Measurements from ENCODE around the gene CCNYL1. TPM values are rescaled to one million over a fixed set of nuclear protein-coding genes. Genes with fewer than 3 reads are reported as not detected.
"Not testable (repeated sequence)": the region's sequence is repeated elsewhere in the genome, so short reads cannot be mapped to it uniquely, and the experiment has no call there.

The CCNYL1 gene
- total RNA-seq: 1 to 10 TPM; 4.8 to 5.7 TPM

DNA sequence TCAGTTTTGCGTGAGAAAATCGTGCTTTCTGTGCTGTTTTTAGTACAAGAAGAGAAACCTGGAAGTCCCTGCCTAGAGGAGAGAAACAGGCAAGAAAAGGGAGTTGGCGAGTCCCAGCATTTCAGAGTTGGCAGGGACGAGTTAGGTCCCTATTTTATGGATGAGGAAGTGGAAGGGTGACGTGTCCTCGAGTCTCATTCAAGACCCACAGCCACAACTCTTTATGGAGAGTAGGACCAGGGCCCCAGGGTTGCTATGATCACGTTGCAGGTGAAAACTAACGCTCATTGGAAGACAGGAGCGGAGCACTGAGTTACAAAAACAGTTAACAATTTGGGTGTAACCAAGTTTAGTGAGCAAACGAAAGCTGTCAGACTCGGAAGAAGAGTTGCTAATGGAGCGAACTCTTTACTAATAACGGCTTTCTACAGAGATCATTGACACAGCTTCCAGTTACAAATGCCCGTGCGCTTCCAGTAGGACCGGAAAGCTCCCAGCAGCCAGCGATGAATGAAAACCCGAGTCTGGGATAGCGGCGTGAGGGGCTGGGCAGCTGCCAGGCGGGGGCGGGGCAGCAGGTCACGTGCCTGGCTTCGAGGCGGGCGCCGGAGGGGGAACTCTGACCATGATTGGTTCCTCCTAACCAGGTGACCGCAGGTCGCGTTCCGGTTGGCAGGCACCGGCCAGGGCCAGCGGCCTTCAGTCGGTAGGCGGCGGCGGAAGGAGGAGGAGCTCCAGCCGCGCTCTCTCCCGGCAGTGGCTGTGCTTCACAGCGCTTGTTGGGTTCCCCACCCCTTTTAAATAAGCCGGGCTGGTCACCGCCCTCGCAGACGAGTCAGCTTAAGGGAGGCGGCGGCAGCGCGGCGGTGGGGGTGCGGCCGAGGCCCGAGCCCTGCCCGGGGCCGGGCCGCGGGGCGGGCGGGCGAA, at the start of gene CCNYL1:
Gene CCNYL1, plus strand, starts transcription at position 827 of the 927 bp plus-strand sequence. CDS start 257 bp downstream, outside the sequence.
- ChIA-PET CTCF (interaction anchor here (0.6 to 1.4 kb wide), 3 partner anchors 15 to 39 kb away, joined by 5 to 6 read pairs (median 5); no protein-coding TSS in a partner anchor), POLR2A (interaction anchor here (0.6 to 2.3 kb wide), 9 partner anchors 12 to 555 kb away, joined by 3 to 29 read pairs (median 3); partner anchors contain the start of genes CREB1, METTL21A, PIKFYVE and PLEKHM3)

GRCh38 chr2:207662203-207662602, 49.2 kb upstream of the CCNYL1 start:
- ChIA-PET CTCF (no interaction called here), POLR2A (no interaction called here)

DNA sequence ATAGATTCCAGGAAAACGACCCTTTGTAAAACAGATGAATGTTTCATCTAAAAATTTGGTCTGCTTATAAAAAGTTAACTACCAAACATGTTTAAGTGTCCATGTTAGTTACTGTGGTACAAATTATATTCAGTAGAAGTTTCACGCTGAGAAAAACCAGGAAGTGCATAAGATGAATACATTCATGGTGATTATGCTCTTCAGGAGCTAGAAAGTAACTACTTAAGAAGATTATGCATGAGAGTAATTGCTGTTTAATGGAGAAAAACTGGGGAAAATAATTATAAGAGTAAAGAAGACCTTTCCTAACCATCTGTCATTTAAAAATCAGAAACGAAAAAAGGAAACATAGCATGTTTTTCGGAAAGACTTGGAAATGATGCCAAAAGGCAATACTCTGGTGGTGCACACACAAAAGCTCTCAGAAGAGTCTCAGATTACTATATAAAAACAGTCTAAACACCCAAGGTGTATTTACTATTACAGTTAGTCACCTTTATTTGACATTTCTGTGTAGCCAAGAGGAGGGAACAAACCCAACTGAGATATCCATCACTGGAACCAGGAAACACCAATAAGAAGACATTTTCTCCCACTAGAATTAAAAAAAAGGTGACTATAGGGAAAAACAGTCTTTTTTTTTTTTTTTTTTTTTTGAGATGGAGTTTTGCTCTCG, 47.4 kb upstream of the CCNYL1 start:
- POLR2A ChIA-PET: no interaction called here
- CTCF ChIA-PET: no interaction called here

DNA sequence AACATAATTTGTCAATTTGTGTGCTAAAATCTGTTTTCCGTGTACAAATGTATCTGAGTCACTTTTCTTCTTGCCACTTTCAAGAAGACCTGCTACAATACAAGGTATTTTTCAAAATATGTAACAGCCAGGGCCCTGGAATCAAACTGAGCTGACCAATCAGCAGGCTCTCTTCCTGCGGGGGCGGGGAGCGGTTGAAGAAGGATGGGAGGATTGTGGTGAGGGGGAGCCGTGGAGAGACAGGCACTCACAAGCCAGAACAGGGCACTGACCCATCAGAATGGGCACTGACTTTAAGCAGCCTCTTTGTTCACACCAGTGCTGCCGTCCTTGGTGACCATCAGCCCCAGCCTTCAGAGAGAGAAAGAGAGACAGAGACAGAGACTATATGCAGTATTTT, 40.6 kb upstream of the CCNYL1 start:
- ChIA-PET CTCF (no interaction called here), POLR2A (no interaction called here)

DNA sequence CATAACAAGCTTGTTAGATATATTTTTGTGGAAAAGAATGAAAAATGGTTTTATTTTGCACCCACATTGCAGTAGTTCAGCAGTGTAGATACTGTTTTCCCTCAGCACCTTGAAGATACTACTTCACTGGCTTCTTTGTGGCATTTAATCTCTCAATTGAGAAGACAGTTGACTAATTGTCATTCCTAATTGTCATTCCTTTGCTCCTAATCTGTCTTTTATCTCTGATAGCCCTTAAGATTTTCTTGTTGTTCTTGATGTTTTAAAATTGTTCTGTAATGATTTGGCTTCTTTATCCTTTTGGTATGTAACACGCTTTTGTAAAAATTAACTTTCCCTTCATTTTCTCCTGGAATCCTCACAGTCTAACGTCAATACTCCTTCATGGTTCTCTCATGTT, 38.0 kb upstream of the CCNYL1 start:
- ChIA-PET CTCF (no interaction called here), POLR2A (no interaction called here)

DNA sequence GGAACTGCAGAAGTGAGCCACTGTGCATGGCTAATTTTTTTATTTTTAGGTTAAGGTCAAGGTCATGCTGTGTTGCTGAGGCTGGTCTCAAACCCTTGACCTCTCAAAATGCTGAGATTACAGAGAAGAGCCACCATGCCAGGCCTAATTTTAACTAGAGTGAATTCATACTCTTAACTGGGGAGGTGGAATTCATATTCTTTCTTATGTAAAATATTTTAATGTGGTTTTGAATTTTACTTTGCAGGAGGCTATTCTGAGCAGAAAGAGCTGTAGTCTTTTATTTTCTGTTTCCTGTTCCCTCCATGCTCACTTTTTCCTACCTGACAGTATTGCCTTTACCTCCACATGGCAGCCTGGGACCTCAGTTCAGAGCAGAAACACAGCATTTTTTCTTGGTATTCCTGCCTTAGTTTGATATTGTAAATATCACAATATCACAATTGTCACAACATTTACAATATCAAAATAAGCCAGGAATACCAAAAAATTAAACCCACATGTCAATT, 37.1 kb upstream of the CCNYL1 start:
- CTCF ChIA-PET: no interaction called here
- POLR2A ChIA-PET: no interaction called here

- ChIA-PET CTCF (no interaction called here), POLR2A (no interaction called here)
Observed at GRCh38 chr2:207674826-207675225, 36.6 kb upstream of the CCNYL1 start.

DNA sequence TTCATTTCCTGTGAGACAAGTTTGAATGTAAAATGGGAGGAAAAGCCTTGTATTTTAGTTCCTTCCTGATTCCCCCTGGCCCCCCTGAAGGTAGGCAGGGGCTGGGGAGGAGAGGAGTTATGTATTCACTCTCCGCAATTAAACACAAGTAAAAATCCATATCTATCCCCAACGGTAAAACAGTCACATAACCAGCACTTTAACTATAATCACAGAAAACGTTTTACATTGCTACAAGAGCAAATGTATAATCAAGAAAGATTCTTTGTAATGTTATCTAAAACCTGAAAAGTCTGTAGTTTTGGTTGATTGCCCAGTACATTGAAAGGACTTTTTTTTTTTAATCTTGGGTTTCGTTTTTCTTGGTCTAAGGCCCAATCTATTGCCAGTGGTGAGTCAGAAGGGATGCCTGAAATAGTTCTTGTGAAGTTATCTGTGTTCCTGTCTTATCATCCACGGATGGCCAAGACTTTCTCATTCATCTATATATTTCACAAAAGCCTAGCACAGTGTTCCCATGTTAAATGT, 34.5 kb upstream of the CCNYL1 start:
- POLR2A ChIA-PET: no interaction called here
- CTCF ChIA-PET: no interaction called here

GRCh38 chr2:207681431-207681830, 30.0 kb upstream of the CCNYL1 start:
- ChIA-PET POLR2A (no interaction called here), CTCF (no interaction called here)

- POLR2A ChIA-PET: interaction anchor here (0.6 kb wide), 1 partner anchor 57 kb away, joined by 3 read pairs; no protein-coding TSS in a partner anchor
- CTCF ChIA-PET: interaction anchor here (0.7 kb wide), 1 partner anchor 24 kb away, joined by 3 read pairs; no protein-coding TSS in a partner anchor
Observed at GRCh38 chr2:207682557-207682956, 28.9 kb upstream of the CCNYL1 start.

DNA sequence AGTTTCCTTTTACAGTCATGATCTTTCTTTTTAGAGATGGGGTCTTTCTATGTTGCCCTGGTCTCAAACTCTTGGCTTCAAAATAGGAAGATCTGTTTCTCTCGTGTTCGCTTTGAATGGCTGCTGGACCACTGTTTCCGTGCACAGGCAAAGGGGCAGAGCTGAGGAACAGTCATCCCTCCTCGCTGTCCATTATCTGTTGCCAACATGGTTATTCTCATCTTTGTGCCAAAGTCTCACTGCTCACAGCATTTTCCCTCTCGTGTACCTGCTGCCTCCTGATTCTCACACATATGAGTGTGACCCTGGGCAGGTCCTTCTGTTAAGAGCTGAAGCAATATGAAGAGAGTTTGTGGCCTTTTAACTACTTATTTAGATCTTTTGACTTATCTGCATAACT, 28.0 kb upstream of the CCNYL1 start:
- POLR2A ChIA-PET: no interaction called here
- CTCF ChIA-PET: no interaction called here

DNA sequence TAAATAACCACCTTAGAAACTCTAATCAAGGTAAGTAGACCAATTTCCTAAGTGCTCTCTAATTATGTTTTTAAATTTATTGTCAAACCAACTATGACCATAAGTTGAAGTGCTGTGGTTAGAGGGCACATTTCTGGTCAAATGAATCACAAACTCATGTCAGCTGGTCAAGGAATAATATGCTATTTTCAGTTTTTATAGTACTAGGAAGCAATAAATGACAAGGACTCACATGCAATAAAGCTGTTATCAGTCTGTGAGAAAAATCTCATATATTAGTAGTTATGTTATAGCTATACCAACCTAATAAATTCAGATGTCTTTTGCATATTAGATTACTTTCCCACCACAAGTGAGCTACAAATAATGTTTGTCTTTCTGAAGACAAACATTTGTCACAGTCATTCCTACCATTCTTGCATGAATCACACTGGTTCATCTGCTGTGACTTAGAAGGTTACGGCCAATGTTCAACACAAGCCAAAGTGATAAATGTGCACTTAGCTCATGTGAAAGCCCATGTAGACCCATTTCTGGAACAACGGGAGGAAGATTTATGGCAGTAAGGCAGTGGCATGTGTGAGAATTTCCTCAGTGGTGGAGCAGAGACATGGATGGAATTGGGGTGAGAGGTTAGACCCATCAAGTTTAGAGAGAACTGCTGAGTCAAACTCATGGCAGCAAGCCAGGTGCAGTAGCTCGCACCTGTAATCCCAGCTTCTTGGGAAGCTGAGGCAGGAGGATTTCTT, 27.4 kb upstream of the CCNYL1 start:
- CTCF ChIA-PET: interaction anchor here (0.5 kb wide), 1 partner anchor 36 kb away, joined by 3 read pairs; no protein-coding TSS in a partner anchor

DNA sequence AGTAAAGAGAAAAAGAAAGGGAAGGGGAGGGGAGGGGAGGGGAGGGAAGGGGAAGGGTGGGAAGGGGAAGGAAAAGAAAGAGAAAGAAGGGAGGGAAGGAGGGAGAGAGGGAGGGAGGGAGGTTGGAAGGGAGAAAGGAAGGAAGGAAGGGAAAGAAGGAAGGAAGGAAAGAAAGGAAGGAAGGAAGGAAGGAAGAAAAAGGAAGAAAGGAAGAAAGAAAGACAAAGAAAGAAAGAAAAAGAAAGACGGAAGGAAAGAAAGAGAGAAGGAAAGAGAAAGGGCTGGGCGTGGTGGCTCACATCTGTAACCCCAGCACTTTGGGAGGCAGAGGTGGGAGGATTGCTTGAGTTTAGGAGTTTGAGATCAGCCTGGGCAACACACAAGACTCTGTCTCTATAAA, 24.6 kb upstream of the CCNYL1 start:
- ChIA-PET CTCF (no interaction called here), POLR2A (no interaction called here)

More for the DNA sequence above, 27.4 kb upstream of the CCNYL1 start:
- POLR2A ChIA-PET: interaction anchor here (0.6 kb wide), 1 partner anchor 56 kb away, joined by 3 read pairs; no protein-coding TSS in a partner anchor

DNA sequence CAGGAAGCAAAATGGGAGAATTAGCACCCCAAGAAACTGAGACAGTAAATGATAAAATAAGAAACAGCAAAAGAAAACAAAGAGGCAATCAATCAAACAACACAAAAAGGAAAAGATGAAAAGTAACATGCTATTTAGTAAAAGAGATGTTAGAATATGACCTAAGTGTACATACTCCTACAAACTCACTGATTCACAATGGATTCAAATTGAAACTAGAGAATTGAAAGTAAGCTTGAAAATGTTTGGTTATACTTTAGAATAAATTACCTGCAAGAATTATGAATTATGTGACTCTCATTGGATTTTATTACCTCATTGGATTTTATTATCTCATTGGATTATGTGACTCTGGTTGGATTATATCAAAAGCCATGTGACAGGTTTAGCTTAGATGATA, 22.8 kb upstream of the CCNYL1 start:
- ChIA-PET POLR2A (interaction anchor here (1.0 kb wide), 1 partner anchor 19 kb away, joined by 3 read pairs; no protein-coding TSS in a partner anchor), CTCF (no interaction called here)

DNA sequence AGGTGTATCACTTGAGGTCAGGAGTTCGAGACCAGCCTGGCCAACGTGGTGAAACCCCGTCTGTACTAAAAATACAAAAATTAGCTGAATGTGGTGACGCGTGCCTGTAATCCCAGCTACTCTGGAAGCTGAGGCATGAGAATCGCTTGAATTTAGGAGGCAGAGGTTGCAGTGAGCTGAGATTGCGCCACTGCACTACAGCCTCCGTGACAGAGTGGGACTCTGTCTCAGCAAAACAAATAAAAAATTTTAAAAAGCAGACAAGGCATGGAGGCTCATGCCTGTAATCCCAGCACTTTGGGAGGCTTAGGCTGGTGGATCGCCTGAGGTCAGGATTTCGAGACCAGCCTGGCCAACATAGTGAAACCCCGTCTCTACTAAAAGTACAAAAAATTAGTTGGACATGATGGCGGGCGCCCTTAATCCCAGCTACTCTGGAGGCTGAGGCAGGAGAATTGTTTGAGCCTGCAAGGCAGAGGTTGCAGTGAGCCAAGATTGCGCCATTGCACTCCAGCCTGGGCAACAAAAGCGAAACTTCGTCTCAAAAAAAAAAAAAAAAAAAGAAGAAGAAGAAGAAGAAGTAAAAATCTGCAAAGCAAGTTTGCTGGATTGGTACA, 20.5 kb upstream of the CCNYL1 start:
- CTCF ChIA-PET: interaction anchor here (2.5 kb wide), 1 partner anchor 14 kb away, joined by 6 read pairs; no protein-coding TSS in a partner anchor
- POLR2A ChIA-PET: not testable (repeated sequence)

GRCh38 chr2:207692206-207693065, 19.0 kb upstream of the CCNYL1 start:
- CTCF ChIA-PET: interaction anchor here (1.1 to 2.5 kb wide), 3 partner anchors 12 to 50 kb away, joined by 6 read pairs; partner anchors contain the start of gene CCNYL1

DNA sequence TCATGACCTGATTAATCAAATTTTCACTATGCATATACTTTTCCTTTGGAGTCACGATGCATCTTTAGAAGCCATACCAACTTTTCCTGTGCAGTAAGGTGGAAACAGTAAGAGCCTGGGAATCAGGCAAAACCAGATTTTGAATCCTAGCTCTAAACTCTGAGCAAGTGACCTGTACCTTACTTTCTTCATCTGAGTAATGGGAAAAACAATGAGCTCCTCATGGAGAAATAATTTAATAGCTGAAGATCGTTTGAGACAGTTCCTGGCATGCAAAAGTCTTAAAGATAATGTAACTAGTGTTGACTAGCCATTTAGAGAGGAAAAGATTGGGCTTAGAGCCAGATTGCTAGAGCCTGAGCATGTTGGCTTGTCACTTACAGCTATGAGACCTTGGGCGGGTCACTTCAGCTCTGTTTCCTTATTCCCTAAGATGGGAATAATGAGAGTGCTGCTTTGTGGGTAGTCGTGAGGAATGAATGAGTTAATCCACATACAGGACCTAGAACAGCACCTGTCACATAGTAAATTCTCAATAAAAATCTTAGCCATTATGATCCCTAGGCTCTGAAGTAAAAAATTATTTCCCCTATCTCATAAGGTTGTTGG, 17.7 kb upstream of the CCNYL1 start:
- ChIA-PET POLR2A (interaction anchor here (1.3 kb wide), 1 partner anchor 17 kb away, joined by 3 read pairs; the partner anchor contains the start of gene CCNYL1), CTCF (interaction anchor here (1.1 to 2.5 kb wide), 3 partner anchors 11 to 48 kb away, joined by 6 read pairs; partner anchors contain the start of gene CCNYL1)

More at GRCh38 chr2:207692206-207693065, 19.0 kb upstream of the CCNYL1 start:
- POLR2A ChIA-PET: interaction anchor here (1.3 kb wide), 1 partner anchor 19 kb away, joined by 3 read pairs; the partner anchor contains the start of gene CCNYL1
